ENCODE data around the gene HDAC1.
A peak's percentile ranks its signal among the peaks of the same experiment; 100 is the strongest.

HDAC1 gene

GRCh38 chr1:32330558-32331151 is 38.8 kb downstream of the HDAC1 start:
- no peak for DNase-seq (ENCODE audit: low spot score)

DNA sequence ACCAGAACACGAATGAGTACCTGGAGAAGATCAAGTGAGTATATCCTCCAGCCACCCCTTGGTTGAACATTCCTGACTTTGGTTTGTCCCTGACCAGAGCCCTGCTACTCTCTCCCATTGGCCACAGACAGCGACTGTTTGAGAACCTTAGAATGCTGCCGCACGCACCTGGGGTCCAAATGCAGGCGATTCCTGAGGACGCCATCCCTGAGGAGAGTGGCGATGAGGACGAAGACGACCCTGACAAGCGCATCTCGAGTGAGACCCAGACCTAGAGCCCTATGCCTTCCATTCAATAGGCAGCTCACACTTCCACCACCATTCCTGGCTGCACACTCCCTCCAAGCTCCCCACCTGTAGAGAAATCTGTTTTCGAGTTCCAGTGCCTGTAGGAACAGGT is 39.7 kb downstream of the HDAC1 start:
- no peak for DNase-seq (ENCODE audit: low spot score)

DNA sequence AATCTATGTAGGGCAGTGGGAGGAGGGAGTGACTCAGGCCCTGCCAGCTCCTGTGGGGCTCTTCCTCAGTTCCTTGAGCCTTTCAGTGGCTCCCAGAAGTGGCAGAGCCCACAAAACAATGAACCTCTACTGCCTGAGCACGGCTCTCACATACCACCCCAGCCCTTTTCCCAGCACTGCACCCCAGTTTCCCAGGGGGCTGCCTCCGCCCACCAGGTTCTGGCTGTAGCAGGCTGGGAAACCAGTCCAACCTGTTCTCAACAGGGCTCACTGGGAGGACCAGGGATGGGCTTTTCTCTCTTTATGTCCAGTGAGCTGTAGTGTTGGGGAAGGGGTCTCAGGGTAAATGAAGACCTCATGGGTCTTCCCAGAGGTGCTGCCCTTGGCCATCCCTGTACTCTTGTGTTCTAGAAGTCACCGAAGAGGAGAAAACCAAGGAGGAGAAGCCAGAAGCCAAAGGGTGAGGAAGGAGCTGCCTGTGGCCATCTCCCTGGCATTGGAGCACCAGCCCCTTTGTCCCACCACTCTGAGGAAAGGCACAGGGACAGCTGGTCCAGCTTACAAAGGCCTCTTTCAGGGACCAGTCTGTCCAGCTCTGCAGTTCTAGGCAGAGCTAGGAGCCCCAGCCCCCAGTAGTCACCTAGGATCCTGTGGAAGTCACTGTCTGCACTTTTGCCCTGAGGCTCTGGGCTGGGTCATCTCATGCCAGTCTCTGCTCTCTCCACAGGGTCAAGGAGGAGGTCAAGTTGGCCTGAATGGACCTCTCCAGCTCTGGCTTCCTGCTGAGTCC is 40.6 kb downstream of the HDAC1 start:
- no peak for DNase-seq (ENCODE audit: low spot score)

DNA sequence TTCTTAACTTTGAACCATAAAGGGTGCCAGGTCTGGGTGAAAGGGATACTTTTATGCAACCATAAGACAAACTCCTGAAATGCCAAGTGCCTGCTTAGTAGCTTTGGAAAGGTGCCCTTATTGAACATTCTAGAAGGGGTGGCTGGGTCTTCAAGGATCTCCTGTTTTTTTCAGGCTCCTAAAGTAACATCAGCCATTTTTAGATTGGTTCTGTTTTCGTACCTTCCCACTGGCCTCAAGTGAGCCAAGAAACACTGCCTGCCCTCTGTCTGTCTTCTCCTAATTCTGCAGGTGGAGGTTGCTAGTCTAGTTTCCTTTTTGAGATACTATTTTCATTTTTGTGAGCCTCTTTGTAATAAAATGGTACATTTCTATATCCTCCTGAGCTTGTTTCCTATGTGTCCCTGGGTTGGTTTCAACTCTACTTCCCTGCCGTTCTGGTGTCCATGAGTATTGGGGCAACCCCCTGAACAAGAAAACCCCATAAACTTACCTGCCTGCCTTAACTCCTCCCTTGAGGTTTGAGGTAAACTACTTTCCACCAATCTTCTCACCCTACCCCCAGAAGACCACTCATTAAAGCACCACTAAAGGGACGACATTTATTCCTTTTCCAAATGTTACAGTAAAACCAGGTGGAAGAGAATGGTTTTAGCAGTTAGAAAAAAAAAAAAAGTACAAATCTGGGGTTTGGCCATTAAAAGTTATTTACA is 41.5 kb downstream of the HDAC1 start:
- DNase-seq (ENCODE audit: low spot score) = no peak

GRCh38 chr1:32334274-32334861 is 42.5 kb downstream of the HDAC1 start:
- DNase-seq (ENCODE audit: low spot score) = no peak

DNA sequence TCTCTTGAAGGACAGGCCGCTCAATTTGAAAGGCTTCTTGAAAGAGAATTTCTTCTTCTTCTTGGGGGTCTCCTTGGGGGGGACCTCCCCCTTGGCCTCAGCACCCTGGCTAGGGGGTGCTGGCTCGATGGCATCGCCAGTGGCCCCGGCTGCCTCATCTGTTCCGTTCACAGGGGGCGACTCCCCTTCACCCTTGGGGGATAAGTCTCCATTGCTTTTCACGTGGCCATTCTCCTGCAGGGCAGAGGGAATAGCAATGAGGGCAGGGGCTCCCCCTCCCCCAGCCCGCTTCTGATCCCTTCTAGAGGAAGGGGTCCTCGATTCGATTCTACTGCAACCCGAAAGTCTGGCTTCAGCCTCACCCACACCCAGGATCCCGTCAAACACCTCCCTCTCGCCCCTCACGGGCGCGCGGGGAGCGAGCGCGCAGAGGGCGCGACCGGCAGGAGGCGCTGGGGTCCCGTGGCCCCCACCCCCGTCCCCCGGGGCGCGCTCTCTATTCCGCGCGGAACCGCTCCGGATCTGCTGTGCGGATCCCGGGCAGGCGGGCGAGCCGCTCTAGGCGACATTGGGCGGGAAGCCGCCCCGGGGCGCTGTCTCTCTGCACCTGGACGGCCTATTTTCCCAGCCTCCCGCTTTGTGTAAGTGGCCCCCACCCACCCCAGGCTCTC is 43.1 kb downstream of the HDAC1 start:
- DNase-seq (ENCODE audit: low spot score) = peak; percentile 65

DNA sequence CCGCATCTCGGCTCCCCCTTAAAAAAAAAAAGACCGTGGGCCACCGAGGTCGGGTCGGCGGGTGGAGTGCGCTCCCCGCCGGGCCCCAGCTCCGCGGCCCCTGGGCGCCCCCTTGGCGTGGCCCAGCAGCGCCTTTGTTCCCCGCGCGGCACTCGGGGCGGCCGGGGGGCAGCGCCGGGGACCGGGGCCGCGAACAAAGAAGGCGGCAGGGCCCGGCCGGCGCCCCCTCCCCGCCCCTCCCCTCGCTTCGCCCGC is 43.6 kb downstream of the HDAC1 start:
- DNase-seq (ENCODE audit: low spot score) = no peak

- DNase-seq (ENCODE audit: low spot score) = peak; percentile 83
Measured at GRCh38 chr1:32335790-32336590, 44.1 kb downstream of the HDAC1 start, which contains the start of gene MARCKSL1. MARCKSL1 (minus strand) TSS chr1:32336233; CDS start chr1:32336033, 200 bp downstream.

DNA sequence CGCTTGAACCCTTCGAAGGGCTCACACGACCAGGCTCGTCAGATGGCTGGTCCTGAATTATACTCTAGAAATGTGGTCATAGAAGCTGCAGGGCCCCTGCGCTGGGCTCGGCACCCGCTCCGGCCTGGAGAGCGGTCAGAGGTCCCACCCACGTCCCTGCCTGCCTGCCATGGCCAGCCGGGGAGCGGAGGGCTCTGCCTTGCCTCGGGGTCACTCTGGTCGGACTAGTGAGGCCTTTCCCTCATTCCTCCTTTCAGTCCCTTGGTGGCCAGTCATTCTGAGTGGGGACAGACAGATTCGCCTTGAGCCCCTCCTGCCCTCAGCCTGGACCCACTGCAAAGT is 44.7 kb downstream of the HDAC1 start:
- DNase-seq (ENCODE audit: low spot score) = no peak

GRCh38 chr1:32336963-32337675 is 45.2 kb downstream of the HDAC1 start:
- peak; percentile 48 for DNase-seq (ENCODE audit: low spot score)

DNA sequence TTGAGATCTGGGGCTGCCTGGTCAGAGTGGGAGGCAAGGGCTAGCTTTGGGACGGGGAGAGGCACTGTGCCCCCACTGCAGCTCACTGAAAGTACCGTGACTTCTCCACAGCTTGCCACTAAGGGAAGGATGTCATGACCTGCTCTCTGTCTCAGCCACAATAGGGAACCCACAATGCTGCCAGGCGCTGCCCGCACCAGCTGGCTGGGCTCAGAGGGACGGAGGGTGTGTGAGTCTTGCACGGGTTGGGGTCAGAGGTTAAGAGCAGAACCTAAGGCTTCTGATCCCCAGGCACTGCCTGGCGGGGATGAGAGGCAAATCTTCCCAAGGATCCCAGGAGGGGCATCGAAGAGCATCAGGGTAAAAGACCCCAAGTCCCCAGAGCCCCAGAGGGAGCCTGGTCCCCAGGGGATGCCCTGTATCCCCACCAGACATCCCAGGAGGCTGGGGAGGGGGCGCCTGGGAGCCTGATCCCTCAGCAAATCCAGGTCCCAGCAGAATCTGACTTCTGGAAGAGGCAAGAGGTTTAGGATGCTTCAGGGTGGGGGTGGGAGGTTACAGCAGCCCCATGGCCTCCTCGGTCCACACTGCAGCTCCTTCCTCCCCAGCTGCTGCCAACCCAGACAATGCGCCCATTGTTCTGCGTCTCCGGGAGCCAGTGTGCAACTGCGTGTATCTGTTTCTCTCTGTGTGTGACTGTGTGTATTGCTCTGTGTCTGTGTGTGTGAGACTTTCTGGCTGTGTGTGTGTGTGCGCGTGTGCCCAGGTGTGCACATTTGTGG is 46.2 kb downstream of the HDAC1 start:
- no peak for DNase-seq (ENCODE audit: low spot score)

GRCh38 chr1:32338637-32339145 is 46.8 kb downstream of the HDAC1 start:
- no peak for DNase-seq (ENCODE audit: low spot score)

GRCh38 chr1:32339363-32339978 is 47.6 kb downstream of the HDAC1 start:
- DNase-seq (ENCODE audit: low spot score) = no peak

DNA sequence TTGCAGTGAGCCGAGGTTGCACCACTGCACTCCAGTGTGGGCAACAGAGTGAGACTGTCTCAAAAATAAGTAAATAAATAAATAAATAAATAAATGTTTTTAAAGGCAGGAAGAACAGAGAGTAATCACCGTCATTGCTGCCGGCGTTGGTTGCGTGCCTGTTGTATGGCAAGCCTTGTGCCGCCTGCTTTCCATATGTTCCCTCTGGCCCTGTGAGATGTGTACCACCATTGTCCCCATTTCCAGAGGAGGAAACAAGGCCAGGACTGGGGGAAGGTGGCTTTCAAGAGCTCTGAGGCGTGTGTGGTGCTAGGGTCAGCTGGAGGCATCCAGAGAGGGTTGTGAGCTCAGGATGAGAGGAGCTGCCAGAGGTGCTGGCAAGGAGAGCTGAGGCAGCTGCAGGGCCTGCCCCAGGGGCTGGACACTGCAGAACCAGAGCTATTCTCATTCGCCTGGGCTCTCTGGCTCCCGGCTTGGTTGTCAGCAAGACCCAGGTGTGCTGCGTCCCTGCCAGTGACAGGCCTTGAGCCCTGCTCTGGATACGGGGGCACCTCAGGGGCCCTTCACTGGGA is 49.4 kb downstream of the HDAC1 start:
- no peak for DNase-seq (ENCODE audit: low spot score)

- no peak for DNase-seq (ENCODE audit: low spot score)
Measured at GRCh38 chr1:32341971-32342370, 50.1 kb downstream of the HDAC1 start.

- DNase-seq (ENCODE audit: low spot score) = no peak
Measured at GRCh38 chr1:32342704-32343103, 50.8 kb downstream of the HDAC1 start.

DNA sequence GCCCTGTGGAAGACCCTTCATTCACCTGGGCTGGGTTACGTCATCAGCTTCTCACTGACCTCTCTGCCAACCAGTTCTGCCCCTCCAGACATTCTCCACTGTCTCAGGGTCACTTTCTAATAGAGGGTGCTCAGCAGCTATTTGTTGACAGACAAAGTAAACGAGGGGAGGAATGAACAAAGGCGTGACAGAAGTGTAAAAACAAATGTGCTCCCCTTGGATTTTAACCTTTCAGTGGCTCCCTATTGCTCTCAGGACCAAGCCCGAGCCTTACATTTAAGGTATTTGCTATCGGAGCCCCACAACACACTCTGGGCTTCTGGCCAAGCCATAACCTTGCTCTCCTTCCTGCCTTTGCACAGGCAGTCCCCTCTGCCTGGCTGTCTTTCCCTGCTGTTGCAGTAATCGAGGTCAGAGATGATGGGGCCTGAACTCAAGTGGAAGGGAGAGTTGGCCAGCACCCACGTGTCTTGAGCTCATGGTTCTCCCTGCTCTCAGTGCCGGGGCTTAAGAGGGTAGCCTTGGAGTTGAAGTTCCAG is 53.5 kb downstream of the HDAC1 start:
- peak; percentile 56 for DNase-seq (ENCODE audit: low spot score)

GRCh38 chr1:32346532-32347157 is 54.8 kb downstream of the HDAC1 start:
- no peak for DNase-seq (ENCODE audit: low spot score)
